Ascending aorta (tissue), 2 donors: ENCODE results near the gene ZBTB21. TPM values are rescaled to one million over a fixed set of nuclear protein-coding genes. Genes with fewer than 3 reads are reported as not detected.

Experiments used
- DNase-seq, 2 donors: peaks; one replicate each; pipeline ENCODE4 v3.0.0-alpha.2; 2019; ENCODE audit warnings: low spot score in 2 of 2
- H3K27ac ChIP-seq, 2 donors: fragments of 200-600 bp; sonication (generic); one replicate each; pipeline ENCODE4 v1.5.1; 2016 to 2017; ENCODE audit warnings: mild to moderate bottlenecking in 1 of 2
- H3K27me3 ChIP-seq: fragments of 200-600 bp; sonication (generic); one replicate; pipeline ENCODE4 v1.5.1; 2017
- H3K36me3 ChIP-seq, 2 donors: fragments of 200-600 bp; sonication (generic); one replicate each; pipeline ENCODE4 v1.5.1; 2016
- H3K4me1 ChIP-seq, 2 donors: fragments of 200-600 bp; sonication (generic); one replicate each; pipeline ENCODE4 v1.5.1; 2016 to 2017; ENCODE audit warnings: mild to moderate bottlenecking in 1 of 2
- H3K4me3 ChIP-seq, 2 donors: fragments of 200-600 bp; sonication (generic); one replicate each; pipeline ENCODE4 v1.5.1; 2016 to 2017; ENCODE audit warnings: mild to moderate bottlenecking in 1 of 2
- H3K9me3 ChIP-seq, 2 donors: fragments of 200-600 bp; sonication (generic); one replicate each; pipeline ENCODE4 v1.5.1; 2016
- CTCF ChIP-seq, 3 experiments: fragments of 200-600 bp in 2 of 3; fragments of 450-650 bp in 1 of 3; sonication (generic) in 2 of 3; IDR thresholded peaks; one replicate each; pipeline ENCODE4 v1.5.1; 2016 to 2019; ENCODE audit warnings: antibody characterized with exemption in 3 of 3, mild to moderate bottlenecking in 1 of 3, moderate library complexity in 1 of 3
- intact Hi-C: fragments of 100-400 bp; cut with DNase I; formaldehyde crosslinking; loops from one replicate; pipeline ENCODE4 v1.15.1; 2023
- total RNA-seq: library from RNA; depleted of rRNA; stranded (reverse); fragments of >200 nt; gene quantifications from one replicate; pipeline ENCODE4 v1.1.0, GENCODE V29; 2016

The ZBTB21 gene
- total RNA-seq, 1 donor from 2014 or later = 11.1 TPM

GRCh38 chr21:41965461-41966013 lies 44.6 kb downstream of the ZBTB21 start:
- intact Hi-C loops = no loop called here
- Histone ChIP-seq H3K27me3 (no peaks in the 10 kb centered on the region), H3K27ac (no peak overlapping the region), H3K9me3 (no peaks in the 10 kb centered on the region), H3K4me3 (no peak overlapping the region), H3K36me3 (no peaks in the 10 kb centered on the region), H3K4me1 (no peaks in the 10 kb centered on the region)
- DNase-seq = peak in 1 of 2 donors; percentile 18
- TF ChIP-seq CTCF (IDR thresholded peaks at IDR 0.05) = no peak

GRCh38 chr21:41965045-41965444 lies 45.1 kb downstream of the ZBTB21 start:
- Histone ChIP-seq H3K4me1 (no peaks in the 10 kb centered on the region), H3K4me3 (no peak overlapping the region), H3K9me3 (no peaks in the 10 kb centered on the region), H3K27me3 (no peaks in the 10 kb centered on the region), H3K36me3 (no peaks in the 10 kb centered on the region), H3K27ac (no peak overlapping the region)
- intact Hi-C loops = no loop called here
- no peak for TF ChIP-seq CTCF (IDR thresholded peaks at IDR 0.05)
- peak in 1 of 2 donors; percentile 45 for DNase-seq

GRCh38 chr21:41964171-41964570 lies 46.0 kb downstream of the ZBTB21 start:
- Histone ChIP-seq H3K4me3 (no peak overlapping the region), H3K27ac (no peak overlapping the region), H3K9me3 (no peaks in the 10 kb centered on the region), H3K36me3 (no peaks in the 10 kb centered on the region), H3K4me1 (peaks cover 0 to 4% of the 10 kb centered on the region in 2 donors), H3K27me3 (no peaks in the 10 kb centered on the region)
- DNase-seq = peak in 1 of 2 donors; percentile 37
- intact Hi-C loops = no loop called here
- TF ChIP-seq CTCF (IDR thresholded peaks at IDR 0.05) = no peak

GRCh38 chr21:41962425-41962966 lies 47.7 kb downstream of the ZBTB21 start:
- no peak overlapping the region for H3K4me3 ChIP-seq
- no peak overlapping the region for H3K27ac ChIP-seq
- H3K27me3 ChIP-seq = no peaks in the 10 kb centered on the region
- no peak for TF ChIP-seq CTCF (IDR thresholded peaks at IDR 0.05)
- intact Hi-C loops = no loop called here
- DNase-seq = no peak
- H3K4me1 ChIP-seq = peaks cover 3 to 18% of the 10 kb centered on the region in 2 donors
- H3K36me3 ChIP-seq = no peaks in the 10 kb centered on the region
- H3K9me3 ChIP-seq = no peaks in the 10 kb centered on the region

GRCh38 chr21:41961753-41962152 lies 48.4 kb downstream of the ZBTB21 start:
- TF ChIP-seq CTCF (IDR thresholded peaks at IDR 0.05) = no peak

More at GRCh38 chr21:41961753-41962152, 48.4 kb downstream of the ZBTB21 start:
- no peaks in the 10 kb centered on the region for H3K36me3 ChIP-seq
- no peak overlapping the region for H3K4me3 ChIP-seq
- H3K4me1 ChIP-seq = peaks cover 3 to 23% of the 10 kb centered on the region in 2 donors
- no peak for DNase-seq
- no peaks in the 10 kb centered on the region for H3K9me3 ChIP-seq
- H3K27ac ChIP-seq = no peak overlapping the region
- intact Hi-C loops = no loop called here
- no peaks in the 10 kb centered on the region for H3K27me3 ChIP-seq
